Body of pancreas (tissue), 4 donors: ENCODE results near the gene EHMT1. TPM values are rescaled to one million over a fixed set of nuclear protein-coding genes. Genes with fewer than 3 reads are reported as not detected.
"Not testable (repeated sequence)": the region's sequence is repeated elsewhere in the genome, so short reads cannot be mapped to it uniquely, and the experiment has no call there.

Experiments used
- ATAC-seq: fragments of 150-250 bp; one replicate; pipeline ENCODE4 v1.9.1; 2016
- DNase-seq, 4 donors: peaks; one replicate each; pipeline ENCODE4 v3.0.0-alpha.2; 2019
- H3K27ac ChIP-seq, 4 donors: fragments of 200-600 bp; sonication (generic); 1 replicate in 3 of 4; 2 replicates in 1 of 4; pipeline versions ENCODE4 v1.5.1 to v1.6.1; 2016 to 2019; ENCODE audit warnings: mild to moderate bottlenecking in 1 of 4, mixed read lengths in 1 of 4, moderate library complexity in 1 of 4
- H3K27me3 ChIP-seq, 2 donors: fragments of 200-600 bp; sonication (generic); one replicate each; pipeline ENCODE4 v1.6.0; 2016; ENCODE audit warnings: mild to moderate bottlenecking in 1 of 2
- H3K36me3 ChIP-seq, 2 donors: fragments of 200-600 bp; sonication (generic); replicated peaks in 1 of 2; 2 replicates each; pipeline ENCODE4 v1.5.1; 2016; ENCODE audit warnings: low read depth in 2 of 2; ENCODE audit not compliant: insufficient read depth in 1 of 2
- H3K4me1 ChIP-seq: fragments of 200-600 bp; sonication (generic); one replicate; pipeline ENCODE4 v1.6.0; 2016
- H3K4me3 ChIP-seq, 2 donors: fragments of 200-600 bp; sonication (generic); 1 replicate in 1 of 2; 2 replicates in 1 of 2; pipeline ENCODE4 v1.5.1; 2016 to 2019
- H3K9me3 ChIP-seq, 3 donors: fragments of 200-600 bp; sonication (generic); 1 replicate in 2 of 3; 2 replicates in 1 of 3; pipeline ENCODE4 v1.5.1; 2016
- CTCF ChIP-seq, 7 experiments: fragments of 450-650 bp in 4 of 7; fragments of 200-600 bp in 3 of 7; sonication (generic) in 3 of 7; IDR thresholded peaks; one replicate each; pipeline ENCODE4 v1.5.1; 2016 to 2019; ENCODE audit warnings: antibody characterized with exemption in 7 of 7
- POLR2A ChIP-seq, 3 donors: fragments of 450-650 bp; IDR thresholded peaks; one replicate each; pipeline ENCODE4 v1.6.1; 2016; ENCODE audit warnings: antibody characterized with exemption in 3 of 3, mild to moderate bottlenecking in 2 of 3
- WGBS, 2 donors: methylation state at CpG; one replicate each; pipeline ENCODE4 v1.1.5; 2017; 5-methylcytosine and 5-hydroxymethylcytosine counted together
- intact Hi-C: fragments of 100-400 bp; cut with DNase I; formaldehyde crosslinking; loops from one replicate; pipeline ENCODE4 v1.15.1; 2023
- total RNA-seq, 2 donors: library from RNA; depleted of rRNA; stranded (reverse); fragments of >200 nt; gene quantifications; one replicate each; pipeline ENCODE4 v1.1.0, GENCODE V29; 2016

Gene EHMT1
- total RNA-seq, 2 donors from 2014 or later = 41.0 to 65.9 TPM

- ATAC-seq = no peak
- Histone ChIP-seq H3K27ac (no peak overlapping the region), H3K4me1 (peaks cover 6% of the 10 kb centered on the region), H3K9me3 (no peaks in the 10 kb centered on the region), H3K27me3 (no peaks in the 10 kb centered on the region), H3K36me3 (peaks cover 0 to 7% of the 10 kb centered on the region in 2 donors), H3K4me3 (no peak overlapping the region)
- no peak for DNase-seq
- WGBS, 2 donors = 94 to 97% methylated on average over 14 to 19 of the region's 19 CpGs
- TF ChIP-seq CTCF (IDR thresholded peaks at IDR 0.05) = no peak
- TF ChIP-seq POLR2A (IDR thresholded peaks at IDR 0.05) = no peak
- intact Hi-C loops = no loop called here
These were observed 183.9 kb downstream of the EHMT1 start for GRCh38 chr9:137802521-137803243.

GRCh38 chr9:137804908-137805630, 186.3 kb downstream of the EHMT1 start:
- peaks cover 0 to 6% of the 10 kb centered on the region in 2 donors for H3K36me3 ChIP-seq
- ATAC-seq = no peak
- no peak overlapping the region for H3K4me3 ChIP-seq
- 93 to 95% methylated on average over 9 to 14 of the region's 14 CpGs for WGBS, 2 donors
- H3K9me3 ChIP-seq = no peaks in the 10 kb centered on the region
- H3K4me1 ChIP-seq = no peaks in the 10 kb centered on the region
- TF ChIP-seq POLR2A (IDR thresholded peaks at IDR 0.05) = no peak
- no peak for TF ChIP-seq CTCF (IDR thresholded peaks at IDR 0.05)
- H3K27ac ChIP-seq = no peak overlapping the region
- DNase-seq = no peak
- no peaks in the 10 kb centered on the region for H3K27me3 ChIP-seq
- intact Hi-C loops = no loop called here

- intact Hi-C loops = no loop called here
- Histone ChIP-seq H3K4me3 (no peak overlapping the region), H3K27ac (no peak overlapping the region), H3K27me3 (no peaks in the 10 kb centered on the region), H3K9me3 (no peaks in the 10 kb centered on the region), H3K36me3 (peaks cover 0 to 10% of the 10 kb centered on the region in 2 donors), H3K4me1 (no peaks in the 10 kb centered on the region)
- ATAC-seq (no peak), DNase-seq (no peak)
- no peak for TF ChIP-seq CTCF (IDR thresholded peaks at IDR 0.05)
- no peak for TF ChIP-seq POLR2A (IDR thresholded peaks at IDR 0.05)
- WGBS, 2 donors = 89% methylated on average over 19 to 22 of the region's 22 CpGs
These were observed 189.2 kb downstream of the EHMT1 start for GRCh38 chr9:137807721-137808703.

- ATAC-seq (no peak), DNase-seq (no peak)
- TF ChIP-seq CTCF (IDR thresholded peaks at IDR 0.05) (no peak), POLR2A (IDR thresholded peaks at IDR 0.05) (no peak)
- intact Hi-C loops = no loop called here
- no peaks in the 10 kb centered on the region for H3K9me3 ChIP-seq
- no peak overlapping the region for H3K27ac ChIP-seq
- H3K27me3 ChIP-seq = no peaks in the 10 kb centered on the region
- no peaks in the 10 kb centered on the region for H3K4me1 ChIP-seq
- H3K4me3 ChIP-seq = no peak overlapping the region
- WGBS, 2 donors = 86 to 95% methylated on average over 10 to 21 of the region's 23 CpGs
- H3K36me3 ChIP-seq = peaks cover 0 to 10% of the 10 kb centered on the region in 2 donors
These were observed 190.3 kb downstream of the EHMT1 start for GRCh38 chr9:137809040-137809576.

GRCh38 chr9:137809726-137810450, 191.1 kb downstream of the EHMT1 start:
- peaks cover 0 to 13% of the 10 kb centered on the region in 2 donors for H3K36me3 ChIP-seq
- DNase-seq, H3K4me3 ChIP-seq, H3K27me3 ChIP-seq, intact Hi-C loops, H3K27ac ChIP-seq, ATAC-seq, H3K4me1 ChIP-seq, H3K9me3 ChIP-seq: not testable (repeated sequence)
- 96 to 98% methylated on average over 44 to 54 of the region's 69 CpGs for WGBS, 2 donors
